GM12891 (cell line): ENCODE measurements around the gene FANCE.
A peak's percentile ranks its signal among the peaks of the same experiment; 100 is the strongest.

Experiments
- DNase-seq: peaks from one replicate; pipeline ENCODE4 v3.0.0; 2011; ENCODE audit warnings: low spot score; ENCODE audit not compliant: insufficient read length
- FAIRE-seq: peaks from 2 replicates; lab custom pipeline; 2011; peaks lifted over from hg19 to GRCh38; lab: Jason Lieb, UNC
- PAX5 ChIP-seq: IDR thresholded peaks from 2 replicates; pipeline ENCODE4 v1.6.1; 2011; ENCODE audit warnings: low read length, moderate library complexity, mild to moderate bottlenecking; ENCODE audit not compliant: insufficient read depth, severe bottlenecking
- POLR2A ChIP-seq: IDR thresholded peaks from 2 replicates; pipeline ENCODE4 v1.6.1; 2011; ENCODE audit warnings: low read depth, low read length, control low read depth
- POLR2AphosphoS5 ChIP-seq: IDR thresholded peaks from 2 replicates; pipeline ENCODE4 v1.6.1; 2011; ENCODE audit warnings: low read depth, low read length, control low read depth
- POU2F2 ChIP-seq: IDR thresholded peaks from 2 replicates; pipeline ENCODE4 v1.6.1; 2011; ENCODE audit warnings: low read depth, mild to moderate bottlenecking, control low read depth, low read length, moderate library complexity
- SPI1 ChIP-seq: IDR thresholded peaks from 2 replicates; pipeline ENCODE4 v1.6.1; 2011; ENCODE audit warnings: low read depth, low read length, control low read depth
- TAF1 ChIP-seq: IDR thresholded peaks from 2 replicates; pipeline ENCODE4 v1.6.1; 2011; ENCODE audit warnings: low read depth, low read length, control low read depth

Gene FANCE

DNA sequence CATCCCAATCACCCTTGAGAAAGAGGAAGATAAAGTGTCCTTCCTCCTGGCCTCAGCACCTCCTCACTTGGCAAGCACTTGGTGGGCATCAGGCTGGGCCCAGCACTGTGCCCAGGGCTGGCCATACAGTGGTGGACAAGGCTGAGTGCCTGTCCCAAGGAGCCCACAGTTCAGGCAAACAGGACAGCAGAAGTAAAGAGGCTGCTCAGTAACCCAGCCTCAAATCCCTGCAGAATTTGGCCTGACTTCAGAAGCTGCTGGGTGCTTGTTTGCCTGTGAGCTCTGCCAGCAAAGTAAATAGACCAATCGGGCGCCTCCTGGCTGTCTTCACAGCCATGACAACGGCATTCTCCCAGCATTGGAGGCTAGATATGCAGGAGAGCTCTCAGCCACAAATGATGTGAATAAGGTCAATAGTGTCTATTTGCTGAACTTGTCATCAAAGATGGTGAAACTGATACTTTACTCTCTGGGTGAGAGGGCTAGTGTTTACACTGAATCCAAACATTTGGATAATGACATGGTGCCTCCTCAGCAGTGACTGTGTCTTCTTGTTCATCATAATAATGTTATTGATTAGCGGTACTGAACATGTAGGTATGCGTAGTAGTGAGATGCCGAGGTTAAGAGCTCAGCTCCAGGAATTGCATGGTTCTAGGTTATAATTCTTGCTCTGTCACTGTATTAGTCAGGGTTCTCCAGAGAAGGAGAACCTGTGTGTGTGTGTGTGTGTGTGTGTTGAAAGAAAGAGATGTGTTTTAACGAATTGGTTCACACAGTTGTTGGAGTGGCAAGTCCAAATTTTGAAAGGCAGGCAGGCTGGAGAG, 36.9 kb upstream of the FANCE start:
- FAIRE-seq (no peak), DNase-seq (no peak)
- TF ChIP-seq TAF1 = no peak
- no peak for TF ChIP-seq POLR2A
- TF ChIP-seq SPI1 = no peak
- TF ChIP-seq POLR2AphosphoS5 = no peak
- TF ChIP-seq PAX5 = no peak
- no peak for TF ChIP-seq POU2F2

DNA sequence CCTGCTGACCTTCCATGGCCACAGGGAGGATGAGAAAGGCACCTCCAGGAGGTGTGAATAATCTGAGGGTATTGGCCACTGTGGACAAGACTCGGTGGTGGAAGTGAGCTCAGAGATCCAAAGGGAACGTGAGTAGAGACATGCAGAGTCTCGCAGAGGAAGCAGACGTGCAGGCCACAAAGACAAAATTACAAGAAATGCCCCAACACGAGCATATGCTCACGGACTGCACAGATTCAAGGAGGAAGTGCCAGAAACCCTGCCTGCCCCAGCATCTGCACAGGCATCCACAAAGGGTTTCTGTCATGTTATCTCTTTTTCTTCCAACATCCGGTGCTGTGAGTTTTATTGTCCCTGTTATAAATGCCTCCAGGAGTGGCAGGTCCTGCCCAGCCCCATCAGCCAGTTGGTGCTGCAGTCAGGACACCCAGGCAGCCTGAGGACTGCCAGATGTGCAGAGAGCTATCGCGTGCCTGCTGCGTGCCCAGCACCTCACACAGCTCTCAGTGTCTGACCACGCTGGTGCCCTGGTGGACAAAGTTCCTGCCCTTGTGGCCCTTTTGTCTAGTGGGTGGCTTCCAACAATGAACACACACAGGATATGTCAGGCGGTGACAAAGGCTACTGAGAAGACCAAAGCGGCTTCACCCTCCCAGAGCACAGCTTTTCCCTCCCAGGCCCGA, 34.0 kb upstream of the FANCE start:
- TF ChIP-seq TAF1 (no peak), POU2F2 (no peak), PAX5 (no peak), SPI1 (no peak)
- FAIRE-seq = no peak
- no peak for DNase-seq

DNA sequence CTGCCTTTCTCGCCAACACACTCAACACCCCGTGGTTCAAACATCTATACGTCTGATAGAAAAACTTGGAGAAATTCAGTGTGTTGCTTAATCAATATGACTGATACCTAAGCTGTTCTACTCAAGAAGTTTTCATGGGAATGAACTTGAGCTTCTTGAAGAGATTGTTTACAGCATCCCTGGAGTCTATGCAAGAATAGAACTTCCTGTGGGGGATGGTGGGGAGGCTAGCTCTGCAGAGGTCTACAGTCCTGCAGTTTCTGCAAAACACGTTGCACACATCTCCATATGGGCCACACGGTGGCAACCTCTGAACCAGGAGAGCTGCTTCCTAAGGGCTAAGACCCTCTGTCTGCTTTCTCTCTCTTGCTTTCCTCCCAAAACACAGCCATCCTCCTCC, 32.7 kb upstream of the FANCE start:
- no peak for TF ChIP-seq SPI1
- no peak for TF ChIP-seq POLR2AphosphoS5
- no peak for TF ChIP-seq TAF1
- TF ChIP-seq POLR2A = no peak
- no peak for TF ChIP-seq POU2F2
- no peak for TF ChIP-seq PAX5
- DNase-seq (no peak), FAIRE-seq (no peak)

DNA sequence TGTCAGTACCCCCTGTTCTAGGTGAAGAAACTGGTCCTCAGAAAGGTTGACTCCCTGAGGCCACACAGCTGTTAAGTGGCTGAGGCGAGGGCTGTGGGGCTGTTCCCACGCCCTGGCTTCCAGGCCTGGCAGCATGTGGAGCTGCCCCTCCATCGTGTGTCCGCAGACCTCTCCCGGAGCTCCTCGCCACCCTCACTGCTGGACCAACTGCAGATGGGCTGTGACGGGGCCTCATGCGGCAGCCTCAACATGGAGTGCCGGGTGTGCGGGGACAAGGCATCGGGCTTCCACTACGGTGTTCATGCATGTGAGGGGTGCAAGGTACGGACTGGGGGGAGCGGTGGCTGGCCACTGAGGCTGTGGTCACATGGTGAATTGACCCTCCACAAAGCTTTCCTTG, 32.2 kb upstream of the FANCE start:
- DNase-seq (no peak), FAIRE-seq (no peak)
- TF ChIP-seq POLR2A (no peak), PAX5 (no peak), SPI1 (no peak), POU2F2 (no peak), POLR2AphosphoS5 (no peak), TAF1 (no peak)

DNA sequence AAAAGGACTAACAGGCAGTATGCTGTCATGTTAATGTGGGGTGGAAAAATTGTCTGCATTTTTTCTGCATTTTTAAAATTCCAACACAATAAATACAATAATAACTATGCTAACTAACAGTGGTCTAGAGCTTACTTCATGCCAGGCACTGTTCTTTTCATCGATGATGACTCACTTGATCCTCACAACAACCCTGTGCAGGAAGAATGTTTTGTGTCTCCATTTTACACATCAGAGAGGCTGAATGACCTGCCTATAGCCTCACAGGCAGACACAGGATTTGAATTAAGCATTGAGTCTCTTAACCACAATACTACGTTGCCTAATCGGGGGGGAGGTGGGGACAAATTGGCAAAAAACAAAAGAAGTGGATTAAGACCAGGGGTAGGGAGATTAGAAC, 26.9 kb upstream of the FANCE start:
- no peak for TF ChIP-seq PAX5
- TF ChIP-seq TAF1 = no peak
- TF ChIP-seq SPI1 = no peak
- no peak for TF ChIP-seq POLR2A
- no peak for TF ChIP-seq POLR2AphosphoS5
- no peak for TF ChIP-seq POU2F2
- no peak for FAIRE-seq
- no peak for DNase-seq

DNA sequence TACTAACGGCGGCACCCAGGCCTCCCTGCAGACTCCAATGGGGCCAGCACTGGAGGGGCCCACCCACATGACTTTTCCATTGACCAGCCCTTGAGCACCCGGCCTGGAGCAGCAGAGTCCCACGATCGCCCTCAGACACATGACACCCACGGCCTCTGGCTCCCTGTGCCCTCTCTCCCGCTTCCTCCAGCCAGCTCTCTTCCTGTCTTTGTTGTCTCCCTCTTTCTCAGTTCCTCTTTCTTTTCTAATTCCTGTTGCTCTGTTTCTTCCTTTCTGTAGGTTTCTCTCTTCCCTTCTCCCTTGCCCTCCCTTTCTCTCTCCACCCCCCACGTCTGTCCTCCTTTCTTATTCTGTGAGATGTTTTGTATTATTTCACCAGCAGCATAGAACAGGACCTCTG, 26.1 kb upstream of the FANCE start:
- DNase-seq (no peak), FAIRE-seq (no peak)
- TF ChIP-seq SPI1 = peak; percentile 79
- no peak for TF ChIP-seq PAX5
- TF ChIP-seq POU2F2 = no peak
- TF ChIP-seq TAF1 = no peak
- no peak for TF ChIP-seq POLR2A
- no peak for TF ChIP-seq POLR2AphosphoS5

DNA sequence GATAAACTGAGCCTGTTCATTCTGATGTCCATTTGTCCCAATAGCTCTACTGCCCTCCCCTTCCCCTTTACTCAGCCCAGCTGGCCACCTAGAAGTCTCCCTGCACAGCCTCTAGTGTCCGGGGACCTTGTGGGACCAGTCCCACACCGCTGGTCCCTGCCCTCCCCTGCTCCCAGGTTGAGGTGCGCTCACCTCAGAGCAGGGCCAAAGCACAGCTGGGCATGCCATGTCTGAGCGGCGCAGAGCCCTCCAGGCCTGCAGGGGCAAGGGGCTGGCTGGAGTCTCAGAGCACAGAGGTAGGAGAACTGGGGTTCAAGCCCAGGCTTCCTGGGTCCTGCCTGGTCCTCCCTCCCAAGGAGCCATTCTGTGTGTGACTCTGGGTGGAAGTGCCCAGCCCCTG, 24.7 kb upstream of the FANCE start:
- no peak for DNase-seq
- no peak for FAIRE-seq
- TF ChIP-seq SPI1 (no peak), TAF1 (no peak), POLR2AphosphoS5 (no peak), PAX5 (no peak), POLR2A (no peak), POU2F2 (no peak)

DNA sequence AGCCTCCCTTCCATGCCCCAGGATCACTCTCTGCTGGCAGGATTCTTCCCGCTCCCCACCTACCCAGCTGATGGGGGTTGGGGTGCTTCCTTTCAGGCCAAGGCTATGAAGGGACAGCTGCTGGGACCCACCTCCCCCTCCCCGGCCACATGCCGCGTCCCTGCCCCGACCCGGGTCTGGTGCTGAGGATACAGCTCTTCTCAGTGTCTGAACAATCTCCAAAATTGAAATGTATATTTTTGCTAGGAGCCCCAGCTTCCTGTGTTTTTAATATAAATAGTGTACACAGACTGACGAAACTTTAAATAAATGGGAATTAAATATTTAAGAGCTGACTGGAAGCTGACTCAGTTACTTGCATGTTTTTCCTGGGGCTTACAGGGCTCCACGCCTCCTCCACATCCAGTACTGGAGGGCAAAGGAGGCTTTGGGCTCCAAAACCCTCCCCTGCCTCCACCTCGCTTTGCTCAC, 24.3 kb upstream of the FANCE start:
- FAIRE-seq (no peak), DNase-seq (no peak)
- TF ChIP-seq TAF1 (no peak), POU2F2 (no peak), SPI1 (no peak), PAX5 (no peak), POLR2AphosphoS5 (no peak), POLR2A (no peak)

DNA sequence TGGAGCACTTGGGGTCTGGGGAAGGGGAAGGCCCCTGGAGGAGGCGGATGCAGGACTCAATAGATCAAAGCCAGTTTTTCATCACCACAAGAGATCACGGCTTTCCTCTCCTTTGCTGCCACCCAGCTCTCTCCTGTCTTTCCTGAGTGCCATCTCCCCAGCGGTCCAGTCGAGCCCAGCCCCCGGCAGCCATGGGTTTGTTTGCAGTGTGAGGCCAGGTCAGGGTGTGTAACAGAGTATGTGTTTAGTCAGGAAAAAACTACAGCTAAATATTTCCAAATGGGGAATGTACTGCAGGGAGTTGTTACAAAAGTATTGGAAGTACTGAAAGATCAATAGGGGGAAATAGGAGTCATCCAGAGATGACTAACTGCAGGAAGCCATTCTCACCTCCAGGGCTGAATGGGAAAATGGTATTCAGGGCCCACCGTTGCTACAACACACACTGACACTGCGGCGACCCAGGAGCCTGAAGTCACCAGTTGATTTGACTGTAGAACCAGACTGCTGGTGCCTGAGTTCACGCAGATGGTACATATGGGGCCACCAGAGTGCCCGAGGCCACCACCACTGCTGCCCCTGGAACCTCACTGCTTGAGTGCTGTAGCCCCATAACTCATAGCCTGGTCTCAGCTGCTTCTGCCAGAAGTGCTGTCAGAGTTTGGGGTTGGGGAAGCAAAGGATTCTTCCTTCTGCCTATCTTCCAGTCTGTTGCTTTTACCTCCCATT, 23.6 kb upstream of the FANCE start:
- FAIRE-seq (no peak), DNase-seq (no peak)
- TF ChIP-seq POLR2AphosphoS5 = no peak
- no peak for TF ChIP-seq SPI1
- no peak for TF ChIP-seq PAX5
- TF ChIP-seq POLR2A = no peak
- TF ChIP-seq POU2F2 = no peak
- TF ChIP-seq TAF1 = no peak
